GM19025 (cell line): ENCODE results near the gene ACTL6A.
A peak's percentile ranks its signal among the peaks of the same experiment; 100 is the strongest.
"Not testable (repeated sequence)": the region's sequence is repeated elsewhere in the genome, so short reads cannot be mapped to it uniquely, and the experiment has no call there.

ENCODE experiments used
- ATAC-seq: cut with Tn5 transposase; IDR thresholded peaks from one replicate; pipeline ENCODE4 v1.9.1; 2021; ENCODE audit warnings: mild to moderate bottlenecking, low read depth, moderate library complexity; ENCODE audit not compliant: unreplicated experiment

The ACTL6A gene

DNA sequence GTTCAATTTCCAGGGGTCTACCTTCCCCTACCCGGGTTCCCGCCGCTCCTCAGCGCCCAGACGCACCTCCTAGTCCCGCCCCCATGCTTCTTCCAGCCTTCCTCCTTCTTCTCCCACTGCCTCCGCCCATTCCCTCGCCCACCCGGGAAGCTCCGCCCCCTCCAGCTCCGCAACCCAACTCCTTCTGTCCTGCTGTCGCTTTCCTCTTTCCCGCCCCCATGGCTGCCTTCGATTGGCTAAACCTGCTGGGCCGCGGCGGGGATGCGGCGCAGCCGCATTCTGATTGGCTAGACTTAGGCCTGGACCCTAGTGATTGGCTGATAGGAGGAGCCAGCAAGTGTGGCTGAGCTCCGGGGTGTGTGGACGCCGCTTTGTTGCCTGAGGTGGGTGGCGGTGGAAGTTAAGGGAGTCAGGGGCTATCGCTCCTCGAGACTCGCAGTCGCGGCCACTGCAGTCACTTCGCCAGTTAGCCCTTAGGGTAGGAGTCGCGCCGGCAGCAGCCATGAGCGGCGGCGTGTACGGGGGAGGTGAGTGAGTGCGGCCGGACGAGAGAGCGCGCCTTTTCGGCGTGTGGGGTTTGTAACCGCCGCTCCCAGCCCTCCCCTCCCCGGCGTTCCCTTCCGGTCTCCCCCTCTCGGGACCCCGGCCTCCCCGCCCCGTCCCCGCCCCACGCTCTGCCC lies at the start of gene ACTL6A:
TSS of gene ACTL6A (plus strand) at position 336 of the 680 bp plus-strand sequence. CDS start at position 503, 167 bp downstream.
- ATAC-seq: peak; percentile 93

GRCh38 chr3:179513862-179514261 lies 48.9 kb upstream of the ACTL6A start:
- ATAC-seq: no peak

DNA sequence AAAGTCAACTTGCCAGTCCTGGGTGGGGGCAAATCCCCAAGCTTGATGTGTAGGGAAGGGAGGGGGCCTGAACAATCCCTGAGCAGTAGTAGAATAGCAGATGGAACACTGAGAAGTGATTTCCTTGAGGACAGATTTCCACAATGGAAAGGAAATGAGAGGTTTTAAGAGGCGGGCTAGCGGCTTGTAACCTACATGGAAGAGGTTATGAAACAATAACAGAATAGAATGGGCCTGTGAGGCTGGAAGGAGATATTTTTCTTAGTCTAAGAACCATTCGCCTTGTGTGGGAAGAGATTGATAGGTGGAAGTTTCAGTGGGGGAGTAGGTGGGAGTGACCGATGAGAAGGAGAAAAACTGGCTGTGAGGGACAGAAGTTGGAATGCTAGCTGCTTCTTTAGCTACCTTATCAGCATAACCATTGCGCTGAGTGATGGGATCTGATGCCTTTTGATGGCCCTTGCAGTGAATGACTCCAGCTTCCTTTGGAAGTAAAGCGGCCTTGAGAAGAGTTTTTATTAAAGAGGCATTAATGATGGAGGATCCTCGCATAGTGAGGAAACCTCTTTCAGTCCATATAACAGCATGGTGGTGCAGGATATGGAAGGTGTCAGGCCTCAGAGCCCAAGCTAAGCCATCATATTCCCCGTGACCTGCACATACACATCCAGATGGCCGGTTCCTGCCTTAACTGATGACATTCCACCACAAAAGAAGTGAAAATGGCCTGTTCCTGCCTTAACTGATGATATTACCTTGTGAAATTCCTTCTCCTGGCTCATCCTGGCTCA lies 46.1 kb upstream of the ACTL6A start:
- ATAC-seq: not testable (repeated sequence)

DNA sequence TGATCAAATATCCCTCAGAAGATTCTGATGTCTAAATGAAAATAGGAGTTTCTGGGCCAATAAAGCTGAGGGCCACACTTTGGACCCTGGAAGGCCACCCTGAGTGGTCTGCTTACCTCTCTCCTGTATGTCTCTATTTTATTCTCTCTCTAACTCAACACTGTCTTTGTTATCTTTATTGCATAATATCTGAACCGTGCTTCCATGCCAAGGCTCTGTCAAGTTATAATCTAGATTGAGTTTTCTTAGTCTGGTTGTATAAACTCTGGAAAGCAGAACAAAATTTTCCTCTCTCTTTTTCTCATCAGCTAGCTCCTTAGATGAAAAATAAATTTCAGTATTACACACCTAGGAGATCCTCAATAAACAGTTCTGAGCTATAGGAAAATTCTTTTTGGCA lies 36.2 kb upstream of the ACTL6A start:
- ATAC-seq: no peak

DNA sequence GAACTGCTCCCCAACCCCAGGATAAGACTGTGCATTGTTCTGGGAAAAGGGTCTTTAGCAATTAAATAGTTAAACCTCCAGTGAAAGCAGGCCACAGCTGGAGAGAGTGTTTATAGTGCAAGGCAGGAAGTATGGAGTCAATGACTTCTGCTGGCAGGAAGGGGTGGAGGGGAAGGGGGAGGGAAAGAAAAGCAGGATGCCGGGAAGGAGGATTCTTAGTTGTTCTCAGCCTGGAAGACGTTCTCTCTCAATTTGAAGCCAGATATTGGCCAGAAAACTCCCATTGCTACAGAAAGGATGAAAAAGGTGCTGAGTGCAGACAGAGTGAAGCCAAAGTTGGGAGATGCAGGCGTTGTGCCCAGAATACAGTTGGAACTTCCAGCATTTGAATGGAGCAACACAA lies 35.7 kb upstream of the ACTL6A start:
- no peak for ATAC-seq

DNA sequence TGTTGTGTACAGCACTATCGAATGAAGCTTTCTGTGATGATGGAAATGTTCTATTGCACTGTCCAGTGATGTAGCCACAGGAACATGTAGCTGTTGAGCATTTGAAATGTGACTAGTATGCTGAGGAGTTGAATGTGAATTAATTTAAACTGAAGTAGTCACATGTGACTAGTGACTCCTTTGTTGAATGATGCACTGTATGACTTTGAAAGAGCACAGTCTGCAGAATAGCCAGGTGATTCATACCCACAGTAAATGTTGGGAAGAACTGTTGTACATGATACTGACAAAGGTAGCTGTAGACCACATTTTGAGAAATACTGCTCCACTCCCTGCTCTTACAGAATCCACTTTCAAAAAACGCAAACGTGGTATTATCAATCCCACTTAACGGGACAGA lies 34.0 kb upstream of the ACTL6A start:
- ATAC-seq: no peak

DNA sequence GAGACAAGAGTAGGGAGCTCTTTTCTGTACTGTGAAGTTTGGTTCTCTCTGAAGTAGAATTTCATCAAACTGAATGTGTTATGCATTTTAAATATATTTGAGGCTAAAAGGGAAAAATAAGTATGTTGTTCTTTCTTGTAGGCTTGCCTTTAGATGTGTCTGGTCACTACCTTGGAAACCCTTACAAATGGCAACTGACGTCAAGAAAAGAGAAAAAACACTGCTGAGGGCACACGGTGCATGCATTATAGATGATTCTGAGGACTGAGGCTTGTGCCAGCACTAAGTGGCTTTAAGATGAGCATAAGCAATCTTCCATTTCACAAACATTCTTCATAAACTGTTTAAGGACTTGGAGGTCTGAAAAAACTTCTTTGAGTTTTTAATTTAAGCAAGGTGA lies 31.1 kb upstream of the ACTL6A start:
- ATAC-seq: no peak

DNA sequence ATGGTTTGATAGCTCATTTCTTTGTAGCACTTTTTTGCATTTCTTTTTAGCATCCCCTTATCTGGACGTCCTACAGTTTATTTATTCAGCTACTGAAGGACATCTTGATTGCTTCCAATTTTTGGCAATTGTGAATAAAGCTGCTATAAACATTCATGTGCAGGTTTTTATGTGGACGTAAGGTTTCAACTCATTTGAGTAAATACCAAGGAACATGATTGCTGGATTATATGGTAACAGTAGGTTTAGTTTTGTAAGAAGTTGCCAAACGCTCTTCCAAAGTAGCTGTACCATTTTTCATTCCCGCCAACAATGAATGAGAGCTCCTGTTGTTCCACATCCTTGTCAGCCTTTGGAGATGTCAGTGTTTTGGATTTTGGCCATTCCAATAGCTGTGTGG lies 29.5 kb upstream of the ACTL6A start:
- ATAC-seq: no peak

GRCh38 chr3:179536256-179536655 lies 26.5 kb upstream of the ACTL6A start:
- ATAC-seq: no peak

DNA sequence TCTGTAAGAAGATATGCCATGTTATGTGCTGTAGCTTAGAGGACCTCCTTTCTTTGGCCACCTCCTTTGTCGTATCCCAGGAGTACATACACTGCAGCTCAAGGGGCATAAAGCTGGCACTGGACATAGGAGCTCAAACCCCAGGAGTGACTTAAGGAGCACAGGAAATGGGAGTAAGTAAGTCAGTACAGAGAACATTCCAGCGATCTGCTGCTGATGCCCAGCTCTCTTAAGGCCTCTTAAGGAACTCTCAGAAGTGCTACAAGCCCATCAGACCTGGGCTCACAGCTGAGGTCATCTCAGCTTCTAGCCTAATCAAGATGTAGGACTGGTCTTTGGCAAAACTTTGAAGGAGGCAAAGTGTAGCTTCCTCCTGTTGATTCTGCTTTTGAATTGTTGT lies 21.6 kb upstream of the ACTL6A start:
- no peak for ATAC-seq

DNA sequence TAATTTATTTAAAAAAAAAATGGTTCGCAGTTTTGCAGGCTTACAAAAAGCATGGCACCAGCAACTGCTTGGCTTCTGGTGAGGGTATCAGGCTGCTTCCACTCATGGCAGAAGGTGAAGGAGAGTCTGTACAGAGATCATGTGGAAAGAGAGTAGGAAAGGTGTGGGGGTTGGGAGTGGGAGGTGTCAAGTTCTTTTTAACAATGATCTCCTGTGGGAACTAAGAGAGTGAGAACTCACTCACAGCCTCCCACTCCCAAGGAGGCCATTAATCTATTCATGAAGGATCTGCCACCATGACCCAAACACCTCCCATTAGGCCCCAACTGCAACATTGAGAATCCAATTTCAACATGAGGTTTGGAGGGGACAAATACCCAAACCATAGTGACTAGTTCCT lies 21.1 kb upstream of the ACTL6A start:
- ATAC-seq: no peak

- no peak for ATAC-seq
Measured at GRCh38 chr3:179542375-179542774, 20.4 kb upstream of the ACTL6A start.

- ATAC-seq: no peak
Measured at GRCh38 chr3:179544981-179545645, 17.6 kb upstream of the ACTL6A start.

DNA sequence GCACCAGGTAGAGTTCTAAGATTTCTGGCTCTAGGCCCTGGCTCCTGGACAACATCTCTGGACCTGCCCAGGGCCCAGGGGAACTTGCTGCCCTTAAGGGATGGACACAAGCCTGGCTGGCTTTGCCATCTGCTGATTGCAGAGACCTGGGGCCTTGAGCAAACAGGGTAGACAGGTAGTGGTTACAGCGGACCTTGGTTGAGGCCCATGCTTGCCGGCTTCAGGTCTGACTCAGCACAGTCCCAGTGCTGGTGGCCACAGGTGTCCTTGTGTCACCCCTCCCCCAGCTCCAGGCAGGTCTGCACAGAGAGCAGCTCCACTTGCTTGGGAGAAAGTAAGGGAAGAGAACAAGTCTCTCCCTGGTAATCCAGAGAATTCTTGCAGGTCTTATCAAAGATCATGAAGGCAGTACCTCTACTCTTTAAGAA lies 15.9 kb upstream of the ACTL6A start:
- ATAC-seq: no peak

DNA sequence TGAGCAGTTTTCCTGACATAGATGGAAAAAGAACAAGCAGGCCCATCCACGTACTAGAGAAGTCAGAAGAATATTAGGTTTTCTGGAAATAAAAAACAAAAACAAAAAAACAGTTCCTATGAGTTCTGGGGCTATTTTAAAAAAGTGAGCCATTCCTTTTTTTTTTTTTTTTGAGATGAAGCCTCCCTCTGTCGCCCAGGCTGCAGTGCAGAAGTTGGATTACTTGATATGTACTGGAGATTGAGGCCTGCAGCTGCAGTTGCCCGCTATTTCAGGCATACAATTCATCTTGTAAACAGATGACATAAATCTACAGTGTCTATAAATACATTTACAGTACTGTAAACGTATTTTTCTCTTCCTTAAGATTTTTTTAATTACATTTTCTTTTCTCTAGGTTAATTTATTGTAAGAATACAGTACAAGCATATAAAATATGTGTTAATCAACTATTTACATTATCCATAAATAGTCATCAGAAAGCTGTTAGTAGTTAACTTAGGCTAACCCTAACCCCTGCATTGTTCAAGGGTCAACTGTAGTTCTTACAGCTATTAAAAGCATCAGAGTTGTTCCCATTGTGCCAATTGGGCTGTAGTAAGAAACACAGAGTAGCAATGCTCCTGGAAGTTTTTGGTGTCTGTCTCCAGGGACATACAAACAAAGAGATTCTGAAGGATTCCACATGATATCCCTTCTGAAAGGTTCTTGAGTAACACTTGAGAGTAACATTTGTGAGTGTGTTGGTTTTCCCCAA lies 11.2 kb upstream of the ACTL6A start:
- no peak for ATAC-seq

GRCh38 chr3:179558742-179559364 lies 3.9 kb upstream of the ACTL6A start:
- ATAC-seq: no peak

GRCh38 chr3:179560791-179561190 lies 1.9 kb upstream of the ACTL6A start:
- ATAC-seq: no peak

- peak; percentile 34 for ATAC-seq
Measured at GRCh38 chr3:179563271-179563783, 601 bp downstream of the ACTL6A start.

GRCh38 chr3:179565496-179565895 lies 2.8 kb downstream of the ACTL6A start:
- ATAC-seq: no peak

DNA sequence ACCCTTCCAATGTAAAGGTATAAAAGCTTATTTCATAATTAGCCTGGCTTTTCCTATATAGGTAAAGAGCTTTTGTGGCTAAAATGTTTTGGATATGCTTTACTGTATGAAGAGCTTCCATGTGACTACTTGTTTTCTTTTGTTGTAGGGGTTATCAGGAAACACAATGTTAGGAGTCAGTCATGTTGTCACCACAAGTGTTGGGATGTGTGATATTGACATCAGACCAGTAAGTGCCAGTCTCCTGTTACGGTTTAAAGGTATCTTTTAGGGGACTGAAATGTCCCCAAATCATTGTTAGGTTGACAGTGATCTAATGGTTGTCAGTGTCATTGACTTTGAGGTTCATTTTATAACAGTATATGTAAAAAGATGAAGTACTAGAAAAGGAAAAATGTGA lies 18.3 kb downstream of the ACTL6A start:
- ATAC-seq: no peak
